Measurements from ENCODE around the gene CDK15. TPM values are rescaled to one million over a fixed set of nuclear protein-coding genes. Genes with fewer than 3 reads are reported as not detected.
"Not testable (repeated sequence)": the region's sequence is repeated elsewhere in the genome, so short reads cannot be mapped to it uniquely, and the experiment has no call there.

The CDK15 gene
- total RNA-seq, 1 donor from 2014 or later, result 1.8 TPM

DNA sequence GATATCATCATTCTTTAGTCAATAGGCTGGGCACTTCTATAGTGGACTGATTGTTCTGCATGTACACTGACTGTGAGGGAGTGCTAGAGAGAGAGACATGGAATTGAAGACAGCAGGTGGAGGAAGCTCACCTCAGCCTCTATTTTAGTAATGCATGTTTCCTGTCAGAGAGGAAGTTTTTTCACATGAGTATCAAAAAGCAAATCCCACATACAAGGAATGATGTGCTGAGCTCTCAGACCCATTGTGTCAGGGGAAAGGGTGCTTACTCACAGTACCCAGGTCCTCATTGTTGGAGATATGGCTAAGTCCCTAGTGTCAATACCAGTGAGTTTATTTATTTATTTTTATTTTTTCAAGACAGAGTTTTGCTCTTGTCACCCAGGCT lies 9.9 kb upstream of the CDK15 start:
- peaks cover 22% of the 10 kb centered on the region for H3K4me1 Mint-ChIP-seq (ENCODE audit: unreplicated experiment)
- no peaks in the 10 kb centered on the region for H3K9me3 Mint-ChIP-seq
- DNase-seq (ENCODE audit: extremely low spot score, unreplicated experiment), result no peak
- no peaks in the 10 kb centered on the region for H3K36me3 Mint-ChIP-seq
- H3K27me3 Mint-ChIP-seq, result no peaks in the 10 kb centered on the region
- TF ChIP-seq, protein P1, sequence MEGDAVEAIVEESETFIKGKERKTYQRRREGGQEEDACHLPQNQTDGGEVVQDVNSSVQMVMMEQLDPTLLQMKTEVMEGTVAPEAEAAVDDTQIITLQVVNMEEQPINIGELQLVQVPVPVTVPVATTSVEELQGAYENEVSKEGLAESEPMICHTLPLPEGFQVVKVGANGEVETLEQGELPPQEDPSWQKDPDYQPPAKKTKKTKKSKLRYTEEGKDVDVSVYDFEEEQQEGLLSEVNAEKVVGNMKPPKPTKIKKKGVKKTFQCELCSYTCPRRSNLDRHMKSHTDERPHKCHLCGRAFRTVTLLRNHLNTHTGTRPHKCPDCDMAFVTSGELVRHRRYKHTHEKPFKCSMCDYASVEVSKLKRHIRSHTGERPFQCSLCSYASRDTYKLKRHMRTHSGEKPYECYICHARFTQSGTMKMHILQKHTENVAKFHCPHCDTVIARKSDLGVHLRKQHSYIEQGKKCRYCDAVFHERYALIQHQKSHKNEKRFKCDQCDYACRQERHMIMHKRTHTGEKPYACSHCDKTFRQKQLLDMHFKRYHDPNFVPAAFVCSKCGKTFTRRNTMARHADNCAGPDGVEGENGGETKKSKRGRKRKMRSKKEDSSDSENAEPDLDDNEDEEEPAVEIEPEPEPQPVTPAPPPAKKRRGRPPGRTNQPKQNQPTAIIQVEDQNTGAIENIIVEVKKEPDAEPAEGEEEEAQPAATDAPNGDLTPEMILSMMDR (conservative IDR thresholded peaks at IDR 0.05), result no peak
- no peak overlapping the region for H3K27ac Mint-ChIP-seq
- H3K4me3 Mint-ChIP-seq, result no peak overlapping the region

- no peak overlapping the region for H3K4me3 Mint-ChIP-seq
- H3K27me3 Mint-ChIP-seq, result no peaks in the 10 kb centered on the region
- DNase-seq (ENCODE audit: extremely low spot score, unreplicated experiment), result no peak
- no peaks in the 10 kb centered on the region for H3K36me3 Mint-ChIP-seq
- TF ChIP-seq, protein P1 (conservative IDR thresholded peaks at IDR 0.05), result no peak
- peaks cover 22% of the 10 kb centered on the region for H3K4me1 Mint-ChIP-seq (ENCODE audit: unreplicated experiment)
- peaks cover 3% of the 10 kb centered on the region for H3K9me3 Mint-ChIP-seq
- H3K27ac Mint-ChIP-seq, result no peak overlapping the region
Measured at GRCh38 chr2:201797175-201797840, 9.0 kb upstream of the CDK15 start.

- no peak for DNase-seq (ENCODE audit: extremely low spot score, unreplicated experiment)
- Mint-ChIP-seq H3K36me3 (no peaks in the 10 kb centered on the region), H3K4me1 (ENCODE audit: unreplicated experiment) (peaks cover 22% of the 10 kb centered on the region), H3K27ac (no peak overlapping the region), H3K4me3 (no peak overlapping the region), H3K27me3 (no peaks in the 10 kb centered on the region), H3K9me3 (peaks cover 6% of the 10 kb centered on the region)
- TF ChIP-seq, protein P1 (conservative IDR thresholded peaks at IDR 0.05), result no peak
Measured at GRCh38 chr2:201798252-201798913, 8.0 kb upstream of the CDK15 start.

DNA sequence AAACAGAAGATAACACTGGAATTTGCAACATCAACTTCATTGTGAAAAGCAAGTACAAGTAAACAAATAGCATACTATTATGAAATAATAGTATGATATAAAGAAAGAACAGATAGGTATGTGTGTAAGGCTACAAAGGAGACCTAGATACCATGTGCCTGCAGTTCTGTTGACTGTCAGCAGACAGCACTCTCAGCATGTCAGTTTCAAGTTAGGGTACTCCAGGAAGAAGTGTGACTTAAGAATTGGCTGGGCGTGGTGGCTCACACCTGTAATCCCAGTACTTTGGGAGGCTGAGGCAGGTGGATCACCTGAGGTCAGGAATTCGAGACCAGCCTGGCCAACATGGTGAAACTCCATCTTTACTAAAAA lies 7.4 kb upstream of the CDK15 start:
- H3K4me3 Mint-ChIP-seq; H3K27me3 Mint-ChIP-seq; H3K9me3 Mint-ChIP-seq; DNase-seq (ENCODE audit: extremely low spot score, unreplicated experiment); H3K27ac Mint-ChIP-seq; H3K36me3 Mint-ChIP-seq: not testable (repeated sequence)
- H3K4me1 Mint-ChIP-seq (ENCODE audit: unreplicated experiment), result peaks cover 22% of the 10 kb centered on the region
- TF ChIP-seq, protein P1 (conservative IDR thresholded peaks at IDR 0.05), result peak; percentile 58

DNA sequence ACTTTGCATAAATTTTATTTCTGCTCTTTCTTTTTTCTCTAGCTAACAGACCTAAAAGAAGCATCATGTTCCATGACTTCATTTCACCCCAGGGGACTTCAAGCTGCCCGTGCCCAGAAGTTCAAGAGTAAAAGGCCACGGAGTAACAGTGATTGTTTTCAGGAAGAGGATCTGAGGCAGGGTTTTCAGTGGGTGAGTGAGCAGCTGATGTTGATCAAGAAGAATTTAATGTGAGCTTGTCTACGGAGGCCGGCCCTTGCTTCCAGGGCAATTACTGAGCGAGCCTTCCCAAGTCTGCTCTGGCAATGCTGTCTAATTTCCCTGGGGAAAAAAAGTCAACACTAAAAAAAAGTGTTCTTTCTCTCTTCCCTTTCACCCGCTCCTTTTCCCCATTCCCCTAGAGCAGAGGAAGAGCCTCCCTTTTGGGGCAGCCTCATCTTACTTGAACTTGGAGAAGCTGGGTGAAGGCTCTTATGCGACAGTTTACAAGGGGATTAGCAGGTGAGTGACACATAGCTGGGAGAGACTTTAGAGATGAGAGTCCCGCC lies 1.2 kb downstream of the CDK15 start:
- Mint-ChIP-seq H3K36me3 (no peaks in the 10 kb centered on the region), H3K4me1 (ENCODE audit: unreplicated experiment) (peaks cover 30% of the 10 kb centered on the region), H3K4me3 (peak overlapping the region; percentile 62), H3K27me3 (no peaks in the 10 kb centered on the region), H3K27ac (peak overlapping the region; percentile 69), H3K9me3 (peaks cover 1% of the 10 kb centered on the region)
- no peak for DNase-seq (ENCODE audit: extremely low spot score, unreplicated experiment)
- TF ChIP-seq, protein P1 (conservative IDR thresholded peaks at IDR 0.05), result no peak
